ENCODE measurements around the gene ANKRD12. TPM values are rescaled to one million over a fixed set of nuclear protein-coding genes. Genes with fewer than 3 reads are reported as not detected.

The ANKRD12 gene
- total RNA-seq, 2 experiments from 2014 or later, result 65.9 to 66.5 TPM

GRCh38 chr18:9124824-9125223, 11.8 kb upstream of the ANKRD12 start:
- no peak overlapping the region for H2AFZ ChIP-seq (ENCODE audit: low read length)
- TF ChIP-seq, protein P1, sequence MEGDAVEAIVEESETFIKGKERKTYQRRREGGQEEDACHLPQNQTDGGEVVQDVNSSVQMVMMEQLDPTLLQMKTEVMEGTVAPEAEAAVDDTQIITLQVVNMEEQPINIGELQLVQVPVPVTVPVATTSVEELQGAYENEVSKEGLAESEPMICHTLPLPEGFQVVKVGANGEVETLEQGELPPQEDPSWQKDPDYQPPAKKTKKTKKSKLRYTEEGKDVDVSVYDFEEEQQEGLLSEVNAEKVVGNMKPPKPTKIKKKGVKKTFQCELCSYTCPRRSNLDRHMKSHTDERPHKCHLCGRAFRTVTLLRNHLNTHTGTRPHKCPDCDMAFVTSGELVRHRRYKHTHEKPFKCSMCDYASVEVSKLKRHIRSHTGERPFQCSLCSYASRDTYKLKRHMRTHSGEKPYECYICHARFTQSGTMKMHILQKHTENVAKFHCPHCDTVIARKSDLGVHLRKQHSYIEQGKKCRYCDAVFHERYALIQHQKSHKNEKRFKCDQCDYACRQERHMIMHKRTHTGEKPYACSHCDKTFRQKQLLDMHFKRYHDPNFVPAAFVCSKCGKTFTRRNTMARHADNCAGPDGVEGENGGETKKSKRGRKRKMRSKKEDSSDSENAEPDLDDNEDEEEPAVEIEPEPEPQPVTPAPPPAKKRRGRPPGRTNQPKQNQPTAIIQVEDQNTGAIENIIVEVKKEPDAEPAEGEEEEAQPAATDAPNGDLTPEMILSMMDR (conservative IDR thresholded peaks at IDR 0.05; ENCODE audit: low read length), result no peak
- no peak for TF ChIP-seq EZH2phosphoT487 (IDR thresholded peaks at IDR 0.05; ENCODE audit: borderline replicate concordance, low read depth, low read length)
- ChIA-PET POLR2A (interaction anchor here (0.7 to 4.2 kb wide), 5 partner anchors 10 to 396 kb away, joined by 3 to 33 read pairs (median 4); no protein-coding TSS in a partner anchor), CTCF (ENCODE audit: unreplicated experiment) (no interaction called here)
- H3K4me3 ChIP-seq (ENCODE audit: low read depth, low read length, poor library complexity, severe bottlenecking), result no peak overlapping the region
- H4K20me1 ChIP-seq (ENCODE audit: insufficient read depth, low read length), result no peaks in the 10 kb centered on the region
- no peaks in the 10 kb centered on the region for H3K4me1 ChIP-seq (ENCODE audit: insufficient read depth, low read length, poor library complexity, severe bottlenecking)
- H3K36me3 ChIP-seq (ENCODE audit: insufficient read depth, low read length), result peaks cover 97% of the 10 kb centered on the region
- peaks cover 57% of the 10 kb centered on the region; the same call in 1 of the 2 replicates for H3K79me2 ChIP-seq (ENCODE audit: insufficient read depth, low read depth, low read length)
- no peaks in the 10 kb centered on the region for H3K9me2 ChIP-seq (ENCODE audit: insufficient read depth, low read length)
- no peaks in the 10 kb centered on the region for H3K9me3 ChIP-seq (ENCODE audit: low read length)
- intact Hi-C loops (cut with micrococcal nuclease; ENCODE audit: unreplicated experiment), result no loop called here
- BruUV-seq (replicated peaks), result no TSS peak
- H3K27ac ChIP-seq (ENCODE audit: low read depth, low read length, poor library complexity, severe bottlenecking), result no peak overlapping the region
- no peak overlapping the region for H3K4me2 ChIP-seq (ENCODE audit: low read length)
- DNase-seq (ENCODE audit: low spot score), result no peak

DNA sequence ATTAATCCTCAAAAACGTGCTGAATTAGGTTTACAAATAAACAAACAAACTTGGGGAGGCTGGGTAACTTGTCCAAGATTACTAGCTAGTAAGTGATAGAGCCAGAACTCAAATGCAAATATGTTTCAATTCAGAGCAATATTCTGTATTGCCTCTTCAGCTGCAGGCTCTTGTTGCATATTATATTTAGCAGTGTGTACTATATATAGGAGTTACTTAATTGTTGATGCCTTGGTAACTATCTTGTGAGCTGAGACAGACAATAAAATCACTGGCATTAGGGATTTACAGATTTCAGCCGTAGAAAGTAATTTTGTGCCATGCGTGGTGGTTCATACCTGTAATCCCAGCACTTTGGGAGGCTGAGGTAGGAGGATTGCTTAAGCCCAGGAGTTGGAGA, 10.2 kb upstream of the ANKRD12 start:
- Histone ChIP-seq H3K9me3 (ENCODE audit: low read length) (no peaks in the 10 kb centered on the region), H3K36me3 (ENCODE audit: insufficient read depth, low read length) (peaks cover 98% of the 10 kb centered on the region), H3K9me2 (ENCODE audit: insufficient read depth, low read length) (no peaks in the 10 kb centered on the region), H3K79me2 (ENCODE audit: insufficient read depth, low read depth, low read length) (peaks cover 50% of the 10 kb centered on the region; the same call in 1 of the 2 replicates), H4K20me1 (ENCODE audit: insufficient read depth, low read length) (no peaks in the 10 kb centered on the region), H3K27ac (ENCODE audit: low read depth, low read length, poor library complexity, severe bottlenecking) (no peak overlapping the region), H3K4me2 (ENCODE audit: low read length) (no peak overlapping the region), H3K4me1 (ENCODE audit: insufficient read depth, low read length, poor library complexity, severe bottlenecking) (no peaks in the 10 kb centered on the region), H2AFZ (ENCODE audit: low read length) (no peak overlapping the region), H3K4me3 (ENCODE audit: low read depth, low read length, poor library complexity, severe bottlenecking) (no peak overlapping the region)
- CTCF ChIA-PET (ENCODE audit: unreplicated experiment), result interaction anchor here (1.0 kb wide), 1 partner anchor 15 kb away, joined by 4 read pairs; no protein-coding TSS in a partner anchor
- no peak for TF ChIP-seq EZH2phosphoT487 (IDR thresholded peaks at IDR 0.05; ENCODE audit: borderline replicate concordance, low read depth, low read length)
- TF ChIP-seq, protein P1 (conservative IDR thresholded peaks at IDR 0.05; ENCODE audit: low read length), result no peak
- BruUV-seq (replicated peaks), result no TSS peak
- DNase-seq (ENCODE audit: low spot score), result no peak
- POLR2A ChIA-PET, result interaction anchor here (0.7 to 4.2 kb wide), 6 partner anchors 9 to 61 kb away, joined by 3 to 33 read pairs (median 5); no protein-coding TSS in a partner anchor
- intact Hi-C loops (cut with micrococcal nuclease; ENCODE audit: unreplicated experiment), result no loop called here

DNA sequence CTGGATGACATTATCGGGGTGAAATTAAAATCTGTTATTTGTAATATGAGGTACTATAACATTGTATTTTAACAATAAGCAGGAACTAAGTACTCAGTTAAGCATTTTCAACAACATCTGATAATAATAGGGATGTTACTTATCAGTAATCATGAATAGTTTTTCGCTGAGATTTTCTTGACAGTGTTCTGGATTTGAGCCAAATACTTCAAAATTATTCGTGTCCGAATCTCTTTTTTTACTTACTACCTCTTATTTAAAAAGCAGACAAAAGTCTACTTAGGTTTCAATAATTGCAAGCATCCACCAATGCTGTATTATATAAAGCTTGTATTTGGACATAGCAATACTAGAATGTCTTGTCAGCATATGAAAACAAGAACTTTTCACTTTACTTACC, 6.4 kb upstream of the ANKRD12 start:
- POLR2A ChIA-PET, result interaction anchor here (0.7 to 1.3 kb wide), 3 partner anchors 17 to 336 kb away, joined by 3 read pairs; no protein-coding TSS in a partner anchor
- H3K79me2 ChIP-seq (ENCODE audit: insufficient read depth, low read depth, low read length), result peaks cover 50% of the 10 kb centered on the region; the same call in 1 of the 2 replicates

More for the DNA sequence above, 6.4 kb upstream of the ANKRD12 start:
- Histone ChIP-seq H3K4me2 (ENCODE audit: low read length) (no peak overlapping the region), H2AFZ (ENCODE audit: low read length) (no peak overlapping the region), H4K20me1 (ENCODE audit: insufficient read depth, low read length) (no peaks in the 10 kb centered on the region), H3K36me3 (ENCODE audit: insufficient read depth, low read length) (peaks cover 99% of the 10 kb centered on the region), H3K27ac (ENCODE audit: low read depth, low read length, poor library complexity, severe bottlenecking) (no peak overlapping the region), H3K9me3 (ENCODE audit: low read length) (no peaks in the 10 kb centered on the region), H3K4me3 (ENCODE audit: low read depth, low read length, poor library complexity, severe bottlenecking) (no peak overlapping the region), H3K4me1 (ENCODE audit: insufficient read depth, low read length, poor library complexity, severe bottlenecking) (peaks cover 12% of the 10 kb centered on the region), H3K9me2 (ENCODE audit: insufficient read depth, low read length) (no peaks in the 10 kb centered on the region)
- CTCF ChIA-PET (ENCODE audit: unreplicated experiment), result no interaction called here
- TF ChIP-seq, protein P1 (conservative IDR thresholded peaks at IDR 0.05; ENCODE audit: low read length), result no peak
- intact Hi-C loops (cut with micrococcal nuclease; ENCODE audit: unreplicated experiment), result loop anchor here (10.0 kb wide), 1 partner anchor 345 kb away; the partner anchor contains the start of gene RALBP1
- DNase-seq (ENCODE audit: low spot score), result no peak
- BruUV-seq (replicated peaks), result no TSS peak
